Gastrocnemius medialis (tissue), 4 donors: Measurements from ENCODE around the gene ARPIN.

ENCODE experiments used
- CTCF ChIP-seq, 5 experiments: fragments of 450-650 bp in 3 of 5; fragments of 200-600 bp in 2 of 5; sonication (generic) in 2 of 5; IDR thresholded peaks in 4 of 5; conservative IDR thresholded peaks in 1 of 5; 1 replicate in 4 of 5; 2 replicates in 1 of 5; pipeline ENCODE4 v1.5.1; 2016 to 2019; ENCODE audit warnings: antibody characterized with exemption in 5 of 5, mild to moderate bottlenecking in 3 of 5, moderate library complexity in 3 of 5
- POLR2A ChIP-seq, 2 donors: fragments of 450-650 bp; IDR thresholded peaks; one replicate each; pipeline ENCODE4 v1.6.1; 2017; ENCODE audit warnings: antibody characterized with exemption in 2 of 2, mild to moderate bottlenecking in 2 of 2, moderate library complexity in 2 of 2

GRCh38 chr15:89864958-89865739 lies 47.6 kb downstream of the ARPIN start:
- TF ChIP-seq CTCF (IDR thresholded peaks at IDR 0.05 in 4 of 5, conservative IDR thresholded peaks at IDR 0.05 in 1 of 5), result no peak
- no peak for TF ChIP-seq POLR2A (IDR thresholded peaks at IDR 0.05)
